C4-2B (cell line): ENCODE data around the gene RSRC1.

ENCODE experiments used
- CTCF ChIP-seq: fragments of 450-650 bp; conservative IDR thresholded peaks from 2 replicates; pipeline ENCODE4 v1.5.1; 2017; ENCODE audit warnings: mild to moderate bottlenecking
- ZFX ChIP-seq: fragments of 450-650 bp; IDR thresholded peaks from 2 replicates; pipeline ENCODE4 v1.6.1; 2017

- TF ChIP-seq ZFX (no peak), CTCF (no peak)
These were observed 398.6 kb downstream of the RSRC1 start for GRCh38 chr3:158508481-158508880.
